Activated CD4-positive, CD25-positive, alpha-beta regulatory T cell treated with anti-CD3 and anti-CD28 coated beads, Interleukin-2, amount 50 U/mL, for 72 hours (primary cell): Measurements from ENCODE around the gene TXNDC17.
"Not testable (repeated sequence)": the region's sequence is repeated elsewhere in the genome, so short reads cannot be mapped to it uniquely, and the experiment has no call there.

ENCODE experiments used
- DNase-seq: peaks from one replicate; pipeline ENCODE4 v3.0.0; 2021

TXNDC17 gene

DNA sequence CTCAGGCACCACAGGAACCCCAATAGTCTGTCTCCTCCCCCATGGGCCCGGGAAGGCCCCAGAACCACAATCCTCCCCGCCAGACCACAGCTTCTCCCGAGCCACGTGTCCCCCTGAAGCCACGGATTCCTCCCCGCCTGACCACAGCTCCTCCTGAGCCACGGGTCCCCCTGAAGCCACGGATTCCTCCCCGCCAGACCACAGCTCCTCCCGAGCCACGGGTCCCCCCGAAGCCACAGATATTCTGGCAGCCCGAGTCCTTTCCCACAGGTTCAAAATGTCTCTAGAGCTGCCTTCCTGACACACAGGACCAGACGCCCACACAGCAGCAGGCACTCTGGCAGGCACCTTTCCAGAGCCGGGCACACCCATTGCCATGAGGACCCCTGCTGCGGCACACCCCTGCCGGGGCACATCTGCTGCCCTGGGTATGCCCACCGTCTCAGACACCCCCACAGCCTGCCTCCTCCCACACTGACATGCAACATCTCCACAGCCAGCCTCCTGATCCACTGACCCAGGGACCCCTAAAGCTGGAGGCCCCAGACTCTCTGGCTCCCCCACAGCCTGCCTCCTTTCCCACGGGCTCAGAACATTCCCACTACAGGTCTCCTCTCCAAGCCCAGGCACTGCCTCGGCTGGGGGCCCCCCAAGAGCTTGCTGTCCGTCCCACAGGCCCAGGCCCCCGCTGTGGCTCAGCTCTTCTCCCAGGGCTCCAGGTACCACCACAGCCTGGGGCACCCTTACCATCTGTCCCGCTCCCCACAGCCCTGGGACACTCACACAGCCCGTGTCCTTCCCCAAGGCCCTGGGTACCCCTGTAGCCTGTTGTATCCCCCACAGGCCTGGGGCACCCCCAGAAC is 2.6 kb upstream of the TXNDC17 start:
- no peak for DNase-seq

- no peak for DNase-seq
These were observed 1.8 kb upstream of the TXNDC17 start for GRCh38 chr17:6639014-6639585.

DNA sequence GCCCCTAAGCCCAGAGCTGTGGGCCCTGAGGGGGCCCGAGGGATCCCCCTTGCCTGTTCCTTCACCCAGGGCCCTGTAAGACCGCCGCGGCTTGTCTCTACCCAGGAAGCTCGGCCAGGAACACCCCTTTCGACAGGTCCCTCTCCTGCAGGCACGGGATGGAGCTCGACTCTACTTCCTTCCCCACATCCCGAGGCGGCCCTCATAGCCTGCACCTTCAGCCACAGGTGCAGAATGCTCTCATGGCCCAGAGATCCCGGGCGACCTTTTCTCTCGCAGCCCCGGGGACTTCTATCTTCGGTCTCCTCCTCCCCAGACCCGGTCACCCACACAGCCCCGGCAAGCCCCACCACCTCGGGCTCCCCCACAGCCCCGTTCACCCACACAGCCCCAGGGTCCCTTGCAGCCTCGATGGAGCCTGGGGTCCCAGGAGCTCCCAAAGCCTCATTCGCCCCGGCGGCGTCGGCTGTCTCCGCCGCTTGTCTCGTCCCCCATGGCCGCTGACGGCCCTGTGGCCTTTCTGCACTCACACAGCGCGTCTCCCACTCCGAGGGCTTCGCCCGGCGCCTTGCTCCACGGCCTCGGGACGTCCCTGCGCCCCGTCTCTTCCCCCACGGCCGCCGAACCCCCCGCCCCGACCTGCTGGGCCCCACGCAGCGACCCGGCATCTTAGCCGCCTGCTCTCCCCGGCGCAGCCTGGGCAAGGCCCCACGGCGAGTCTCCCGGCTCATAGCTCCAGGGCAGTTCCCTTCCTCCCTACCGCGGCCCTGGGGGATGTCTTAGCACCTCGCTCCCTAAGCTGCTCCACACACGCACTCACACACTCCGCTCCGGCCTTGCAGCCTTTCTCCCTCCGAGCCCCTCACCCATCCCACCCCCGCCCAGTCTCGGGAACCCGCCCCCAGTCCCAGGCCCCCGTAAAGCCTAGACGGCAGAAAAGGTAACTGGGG is 999 bp upstream of the TXNDC17 start:
- peak; percentile 50 for DNase-seq

- DNase-seq, result no peak
These were observed 495 bp downstream of the TXNDC17 start for GRCh38 chr17:6641247-6641863.

DNA sequence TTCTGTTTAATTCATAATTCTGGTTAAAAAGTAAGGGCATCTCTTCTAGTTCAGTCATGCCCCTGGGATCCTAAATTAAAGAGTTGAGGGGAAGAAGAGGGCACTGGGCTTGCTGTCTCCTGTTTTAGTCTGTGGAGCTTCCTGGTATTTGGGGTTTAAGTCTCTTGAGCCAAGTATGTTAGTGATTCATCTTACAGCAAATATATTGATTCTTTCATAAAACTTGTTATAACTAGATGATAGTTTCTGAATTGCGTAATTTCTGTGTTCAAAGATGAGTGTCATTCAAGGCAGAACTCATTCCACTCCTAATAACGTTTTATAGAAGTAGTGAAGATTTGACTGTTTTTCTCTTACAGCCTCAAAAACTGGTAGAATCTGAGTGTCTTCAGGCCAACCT is 1.7 kb downstream of the TXNDC17 start:
- no peak for DNase-seq

- no peak for DNase-seq
These were observed 2.7 kb downstream of the TXNDC17 start for GRCh38 chr17:6643451-6644125.

DNA sequence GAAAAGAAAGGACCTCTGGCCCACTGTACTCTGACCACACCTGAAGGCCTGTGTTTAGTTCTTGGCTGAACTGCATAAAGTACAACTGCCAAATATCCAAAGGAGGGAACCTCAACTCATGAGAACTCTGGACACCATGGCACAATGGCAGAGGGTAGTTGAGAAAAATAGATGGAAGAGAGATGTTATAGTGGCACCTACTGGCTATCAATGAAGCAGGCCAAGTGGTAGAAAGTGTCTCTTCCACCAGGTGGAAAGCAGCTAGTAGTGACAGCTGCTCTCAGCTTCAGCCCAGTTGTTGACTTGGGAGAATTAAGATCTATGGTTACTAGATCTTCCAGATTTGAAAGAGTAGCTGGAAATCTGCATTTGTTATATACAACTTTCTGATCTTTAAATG is 7.3 kb downstream of the TXNDC17 start:
- no peak for DNase-seq

- DNase-seq, result peak; percentile 96
These were observed 10.6 kb downstream of the TXNDC17 start, which contains the start of the genes C17orf100 and MED31 for GRCh38 chr17:6651354-6651918. Gene C17orf100, plus strand, starts transcription at chr17:6651762. Its CDS starts 152 bp downstream, at chr17:6651914. Gene MED31, minus strand, starts transcription at chr17:6651605. Its CDS starts 77 bp downstream, at chr17:6651528.

- no peak for DNase-seq
These were observed 11.1 kb downstream of the TXNDC17 start for GRCh38 chr17:6651919-6652452.

DNA sequence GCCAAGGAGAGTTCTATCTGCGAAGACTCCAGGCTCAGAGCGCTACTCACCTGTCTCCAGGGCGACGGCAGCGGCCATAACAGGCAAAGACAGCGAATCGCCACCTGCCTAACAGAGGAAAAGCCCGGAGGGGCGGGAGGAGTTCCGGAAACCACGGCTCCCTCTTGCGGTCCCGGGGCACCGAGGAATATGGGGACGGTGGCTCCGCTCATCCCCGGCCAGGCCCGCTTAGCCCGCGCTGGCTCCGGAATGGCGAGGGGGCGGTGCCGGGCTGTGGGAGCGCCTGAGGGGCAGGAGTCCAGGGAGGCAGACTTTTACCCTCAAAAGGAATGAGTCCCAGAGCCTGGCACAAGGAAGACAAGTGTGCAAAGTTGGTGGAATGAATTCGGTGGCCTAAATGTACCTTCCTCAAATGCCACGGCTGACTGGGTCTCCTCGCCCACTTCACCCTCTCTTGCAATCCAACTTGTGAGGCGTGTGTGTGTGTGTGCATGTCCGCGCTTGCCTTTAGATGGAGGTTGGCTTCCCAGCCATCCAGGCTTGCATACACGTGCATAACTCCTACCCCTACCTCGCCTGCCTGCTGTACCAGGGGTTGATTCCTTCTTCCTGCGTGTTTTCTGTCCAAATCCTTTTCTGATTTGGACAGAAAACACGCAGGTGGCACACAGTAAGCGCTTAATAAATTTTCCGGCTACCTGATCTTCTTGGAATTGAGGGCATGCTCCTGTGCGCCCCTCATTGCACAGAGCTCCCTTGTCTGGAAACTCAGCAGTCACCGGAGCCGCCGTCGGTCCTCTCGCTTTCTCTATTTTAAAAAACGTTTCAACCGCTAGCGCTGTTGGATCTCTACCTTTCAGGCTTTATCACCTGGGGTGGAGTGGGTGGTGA is 14.2 kb downstream of the TXNDC17 start:
- DNase-seq, result no peak

DNA sequence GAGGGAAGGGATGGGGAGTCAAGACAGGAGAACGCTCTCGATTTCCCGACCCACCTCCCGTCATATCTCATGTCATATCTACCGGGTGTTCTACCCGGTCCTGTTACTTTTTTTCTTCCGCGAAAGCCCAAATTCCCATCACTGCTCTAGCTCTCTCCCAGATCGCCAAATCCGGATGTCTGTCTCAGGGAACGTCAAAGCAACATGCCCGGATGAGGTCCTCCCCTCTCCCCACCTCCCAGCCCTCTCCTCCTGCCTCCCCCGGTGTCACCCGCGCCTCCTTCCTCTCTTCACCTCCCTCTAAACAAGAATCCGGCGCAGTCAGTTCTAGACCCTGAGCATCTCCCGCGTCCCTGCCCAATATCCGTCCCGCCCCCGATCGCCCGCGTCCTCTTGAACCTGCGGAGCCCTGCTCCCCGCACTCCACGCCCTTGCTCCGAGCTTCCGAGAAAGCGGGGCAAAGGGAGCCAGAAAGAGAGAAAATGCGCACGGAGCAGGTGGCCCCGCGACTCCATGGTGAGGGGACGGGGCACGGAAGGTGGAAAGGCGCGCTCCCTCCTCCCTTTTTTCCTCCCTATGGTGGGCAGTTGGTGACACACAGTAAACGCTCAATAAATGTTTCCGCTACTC is 15.0 kb downstream of the TXNDC17 start:
- DNase-seq, result not testable (repeated sequence)

DNA sequence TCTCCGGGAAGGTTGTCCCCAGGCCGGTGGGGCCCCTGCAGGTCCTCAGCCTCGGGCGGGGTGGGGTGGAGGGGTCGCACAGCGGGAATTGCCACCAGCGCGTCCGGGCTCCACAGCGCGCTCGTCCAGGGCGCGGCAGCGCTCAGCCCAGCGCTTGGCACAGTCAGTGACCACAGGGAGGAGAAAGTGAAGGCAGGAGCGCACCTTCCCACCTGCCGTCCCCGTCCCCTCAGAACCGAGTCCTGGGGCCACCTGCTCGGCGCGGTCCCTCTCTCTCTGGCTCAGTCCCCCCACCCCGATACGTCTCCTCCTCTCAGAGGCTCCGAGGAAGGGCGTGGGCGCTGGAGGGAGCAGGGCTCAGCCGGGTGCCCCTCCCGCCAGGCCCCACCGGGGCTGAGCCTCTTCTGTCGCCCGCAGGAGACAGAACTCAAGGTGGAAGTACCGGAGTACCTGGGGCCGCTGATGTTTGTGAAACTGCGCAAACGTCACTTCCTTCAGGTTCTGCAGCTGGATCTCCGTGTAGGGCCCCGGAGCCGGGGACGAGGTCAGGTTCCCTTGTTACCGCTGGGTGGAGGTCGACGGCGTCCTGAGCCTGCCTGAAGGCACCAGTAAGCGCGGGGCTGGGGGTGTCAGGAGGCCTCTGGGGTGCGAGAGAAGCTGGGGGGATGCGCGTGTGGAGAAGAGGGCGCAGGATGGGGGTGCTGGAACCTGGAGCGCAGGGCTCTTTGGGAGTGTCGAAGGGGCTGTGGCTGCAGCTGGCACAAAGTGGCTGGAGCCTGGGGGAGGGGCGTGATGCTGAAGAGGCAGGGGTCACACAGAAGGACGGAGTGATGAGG is 16.2 kb downstream of the TXNDC17 start:
- not testable (repeated sequence) for DNase-seq

GRCh38 chr17:6657633-6658287 is 16.9 kb downstream of the TXNDC17 start:
- DNase-seq, result no peak

DNA sequence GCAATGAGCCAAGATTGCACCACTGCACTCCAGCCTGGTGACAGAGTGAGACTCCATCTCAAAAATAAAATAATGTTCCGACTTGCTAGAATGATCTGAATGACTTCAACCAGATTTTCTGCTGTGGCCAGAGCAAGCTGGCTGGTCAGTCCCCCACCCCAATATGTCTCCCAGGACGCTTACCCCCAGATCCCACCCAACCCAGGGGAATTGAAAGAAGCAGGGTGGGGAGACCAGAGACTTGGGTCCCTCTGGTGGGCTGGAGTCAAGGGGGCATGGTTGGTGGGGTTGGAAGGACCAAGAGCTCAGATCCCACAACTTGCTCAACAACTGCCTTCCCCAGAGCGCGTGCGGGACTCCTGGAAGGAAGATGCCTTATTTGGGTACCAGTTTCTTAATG is 17.6 kb downstream of the TXNDC17 start:
- DNase-seq, result not testable (repeated sequence)

DNA sequence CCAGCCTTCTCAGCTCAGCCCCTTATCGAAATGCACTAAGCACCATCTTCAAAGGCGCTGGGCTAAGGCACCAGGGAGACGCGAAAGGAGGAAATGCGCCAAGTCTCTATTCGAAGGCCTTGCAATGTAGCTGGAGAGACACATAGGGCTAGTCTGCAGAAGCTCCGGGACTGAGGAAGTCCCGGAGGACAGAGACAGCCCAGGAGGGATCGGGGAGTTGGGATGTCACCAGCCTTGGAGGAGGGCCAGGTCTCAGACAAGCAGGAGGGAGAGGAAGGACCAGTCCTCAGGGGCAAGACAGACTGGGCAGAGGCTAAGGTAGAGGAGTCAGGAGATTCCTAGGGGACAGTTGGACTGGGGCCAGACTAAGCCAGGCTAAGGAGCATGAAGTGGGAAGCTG is 19.2 kb downstream of the TXNDC17 start:
- no peak for DNase-seq

GRCh38 chr17:6660805-6661463 is 20.1 kb downstream of the TXNDC17 start:
- DNase-seq, result no peak

GRCh38 chr17:6661464-6661848 is 20.6 kb downstream of the TXNDC17 start:
- DNase-seq, result no peak

- not testable (repeated sequence) for DNase-seq
These were observed 22.3 kb downstream of the TXNDC17 start for GRCh38 chr17:6663200-6663599.
